Fibroblast of mammary gland (primary cell): ENCODE results near the gene MC1R.
"Not testable (repeated sequence)": the region's sequence is repeated elsewhere in the genome, so short reads cannot be mapped to it uniquely, and the experiment has no call there.

ENCODE experiments used
- DNase-seq: peaks from one replicate; pipeline ENCODE4 v3.0.0-alpha.2; 2010; ENCODE audit warnings: low read depth
- H3K4me3 ChIP-seq: 2 replicates; pipeline ENCODE4 v1.5.1; 2011; ENCODE audit warnings: low read depth, mild to moderate bottlenecking, low read length, moderate library complexity; ENCODE audit not compliant: control insufficient read depth
- TF ChIP-seq, protein P1 (sequence below): conservative IDR thresholded peaks from 2 replicates; pipeline ENCODE4 v1.5.1; 2011; ENCODE audit warnings: low read depth, low read length, inconsistent platforms; ENCODE audit not compliant: control insufficient read depth, insufficient read depth

Gene MC1R

GRCh38 chr16:89925596-89926079 is 7.0 kb downstream of the MC1R start:
- peak overlapping the region; percentile 48 for H3K4me3 ChIP-seq
- DNase-seq = peak; percentile 21
- TF ChIP-seq, protein P1, sequence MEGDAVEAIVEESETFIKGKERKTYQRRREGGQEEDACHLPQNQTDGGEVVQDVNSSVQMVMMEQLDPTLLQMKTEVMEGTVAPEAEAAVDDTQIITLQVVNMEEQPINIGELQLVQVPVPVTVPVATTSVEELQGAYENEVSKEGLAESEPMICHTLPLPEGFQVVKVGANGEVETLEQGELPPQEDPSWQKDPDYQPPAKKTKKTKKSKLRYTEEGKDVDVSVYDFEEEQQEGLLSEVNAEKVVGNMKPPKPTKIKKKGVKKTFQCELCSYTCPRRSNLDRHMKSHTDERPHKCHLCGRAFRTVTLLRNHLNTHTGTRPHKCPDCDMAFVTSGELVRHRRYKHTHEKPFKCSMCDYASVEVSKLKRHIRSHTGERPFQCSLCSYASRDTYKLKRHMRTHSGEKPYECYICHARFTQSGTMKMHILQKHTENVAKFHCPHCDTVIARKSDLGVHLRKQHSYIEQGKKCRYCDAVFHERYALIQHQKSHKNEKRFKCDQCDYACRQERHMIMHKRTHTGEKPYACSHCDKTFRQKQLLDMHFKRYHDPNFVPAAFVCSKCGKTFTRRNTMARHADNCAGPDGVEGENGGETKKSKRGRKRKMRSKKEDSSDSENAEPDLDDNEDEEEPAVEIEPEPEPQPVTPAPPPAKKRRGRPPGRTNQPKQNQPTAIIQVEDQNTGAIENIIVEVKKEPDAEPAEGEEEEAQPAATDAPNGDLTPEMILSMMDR = no peak

GRCh38 chr16:89931305-89931896 is 12.7 kb downstream of the MC1R start:
- TF ChIP-seq, protein P1 = no peak
- no peak for DNase-seq
- H3K4me3 ChIP-seq = no peak overlapping the region

GRCh38 chr16:89931964-89932363 is 13.3 kb downstream of the MC1R start:
- TF ChIP-seq, protein P1 = no peak
- DNase-seq = no peak
- no peak overlapping the region for H3K4me3 ChIP-seq

GRCh38 chr16:89934019-89934418 is 15.4 kb downstream of the MC1R start:
- not testable (repeated sequence) for DNase-seq, H3K4me3 ChIP-seq

DNA sequence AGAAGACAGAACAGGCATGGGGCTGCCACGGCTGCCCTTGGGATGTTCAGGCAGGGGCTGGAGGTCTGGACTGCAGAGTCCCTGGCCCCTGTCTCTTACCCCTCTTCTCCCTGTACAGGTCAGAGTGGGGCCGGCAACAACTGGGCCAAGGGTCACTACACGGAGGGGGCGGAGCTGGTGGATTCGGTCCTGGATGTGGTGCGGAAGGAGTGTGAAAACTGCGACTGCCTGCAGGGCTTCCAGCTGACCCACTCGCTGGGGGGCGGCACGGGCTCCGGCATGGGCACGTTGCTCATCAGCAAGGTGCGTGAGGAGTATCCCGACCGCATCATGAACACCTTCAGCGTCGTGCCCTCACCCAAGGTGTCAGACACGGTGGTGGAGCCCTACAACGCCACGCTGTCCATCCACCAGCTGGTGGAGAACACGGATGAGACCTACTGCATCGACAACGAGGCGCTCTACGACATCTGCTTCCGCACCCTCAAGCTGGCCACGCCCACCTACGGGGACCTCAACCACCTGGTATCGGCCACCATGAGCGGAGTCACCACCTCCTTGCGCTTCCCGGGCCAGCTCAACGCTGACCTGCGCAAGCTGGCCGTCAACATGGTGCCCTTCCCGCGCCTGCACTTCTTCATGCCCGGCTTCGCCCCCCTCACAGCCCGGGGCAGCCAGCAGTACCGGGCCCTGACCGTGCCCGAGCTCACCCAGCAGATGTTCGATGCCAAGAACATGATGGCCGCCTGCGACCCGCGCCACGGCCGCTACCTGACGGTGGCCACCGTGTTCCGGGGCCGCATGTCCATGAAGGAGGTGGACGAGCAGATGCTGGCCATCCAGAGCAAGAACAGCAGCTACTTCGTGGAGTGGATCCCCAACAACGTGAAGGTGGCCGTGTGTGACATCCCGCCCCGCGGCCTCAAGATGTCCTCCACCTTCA is 16.2 kb downstream of the MC1R start:
- TF ChIP-seq, protein P1 = no peak
- H3K4me3 ChIP-seq = no peak overlapping the region
- no peak for DNase-seq

DNA sequence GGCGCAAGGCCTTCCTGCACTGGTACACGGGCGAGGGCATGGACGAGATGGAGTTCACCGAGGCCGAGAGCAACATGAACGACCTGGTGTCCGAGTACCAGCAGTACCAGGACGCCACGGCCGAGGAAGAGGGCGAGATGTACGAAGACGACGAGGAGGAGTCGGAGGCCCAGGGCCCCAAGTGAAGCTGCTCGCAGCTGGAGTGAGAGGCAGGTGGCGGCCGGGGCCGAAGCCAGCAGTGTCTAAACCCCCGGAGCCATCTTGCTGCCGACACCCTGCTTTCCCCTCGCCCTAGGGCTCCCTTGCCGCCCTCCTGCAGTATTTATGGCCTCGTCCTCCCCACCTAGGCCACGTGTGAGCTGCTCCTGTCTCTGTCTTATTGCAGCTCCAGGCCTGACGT is 17.0 kb downstream of the MC1R start:
- not testable (repeated sequence) for H3K4me3 ChIP-seq, DNase-seq

DNA sequence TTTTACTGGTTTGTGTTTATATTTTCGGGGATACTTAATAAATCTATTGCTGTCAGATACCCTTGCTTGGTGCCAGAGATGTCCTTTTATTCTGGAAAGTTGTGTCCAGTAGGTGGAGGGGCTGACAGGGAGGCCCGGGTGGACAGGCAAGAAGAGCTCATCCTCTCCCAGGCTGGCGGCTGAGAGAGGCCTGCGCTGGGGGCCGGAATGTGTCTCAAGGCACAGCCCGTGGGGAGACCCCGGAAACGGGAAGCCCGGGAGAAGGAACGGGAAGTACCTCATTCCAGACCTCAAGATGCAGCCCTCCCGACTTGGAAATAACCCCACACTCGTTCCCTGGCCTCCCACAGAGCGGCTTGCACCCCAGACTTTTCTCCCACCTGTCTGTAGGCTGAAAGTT is 17.4 kb downstream of the MC1R start:
- H3K4me3 ChIP-seq = no peak overlapping the region
- no peak for DNase-seq
- TF ChIP-seq, protein P1 = no peak
